Neutrophil (primary cell): Measurements from ENCODE around the gene NMUR2.

Source experiments
- H3K27ac ChIP-seq: fragments of 200-600 bp; sonication (generic); 2 replicates; pipeline ENCODE4 v1.5.1; 2016; ENCODE audit warnings: mild to moderate bottlenecking, moderate library complexity
- H3K27me3 ChIP-seq: fragments of 200-600 bp; sonication (generic); 2 replicates; pipeline ENCODE4 v1.6.0; 2016; ENCODE audit warnings: mild to moderate bottlenecking
- H3K36me3 ChIP-seq: fragments of 200-600 bp; sonication (generic); 2 replicates; pipeline ENCODE4 v1.5.1; 2017
- H3K4me1 ChIP-seq, 2 experiments: fragments of 200-600 bp in 1 of 2; sonication (generic) in 1 of 2; 1 replicate in 1 of 2; 2 replicates in 1 of 2; pipeline versions ENCODE4 v1.5.1 to v1.6.1; 2013 to 2016; ENCODE audit warnings: low read depth in 1 of 2, low read length in 1 of 2, mild to moderate bottlenecking in 1 of 2, moderate library complexity in 1 of 2; ENCODE audit not compliant: control insufficient read depth in 1 of 2, insufficient read depth in 1 of 2
- H3K4me3 ChIP-seq, 2 experiments: fragments of 200-600 bp in 1 of 2; sonication (generic) in 1 of 2; 1 replicate in 1 of 2; 2 replicates in 1 of 2; pipeline ENCODE4 v1.5.1; 2013 to 2016; ENCODE audit warnings: low read depth in 1 of 2, low read length in 1 of 2, mild to moderate bottlenecking in 1 of 2, moderate library complexity in 1 of 2
- H3K9me3 ChIP-seq: fragments of 200-600 bp; sonication (generic); 2 replicates; pipeline ENCODE4 v1.5.1; 2016
- CTCF ChIP-seq: fragments of 200-600 bp; sonication (generic); IDR thresholded peaks from 2 replicates; pipeline ENCODE4 v1.5.1; 2016; ENCODE audit warnings: antibody characterized with exemption

NMUR2 gene

GRCh38 chr5:152374711-152375275 is 30.3 kb downstream of the NMUR2 start:
- TF ChIP-seq CTCF = no peak
- Histone ChIP-seq H3K4me3 (no peak overlapping the region), H3K4me1 (no peaks in the 10 kb centered on the region), H3K27ac (no peak overlapping the region), H3K9me3 (no peaks in the 10 kb centered on the region), H3K27me3 (no peaks in the 10 kb centered on the region), H3K36me3 (no peaks in the 10 kb centered on the region)

- no peaks in the 10 kb centered on the region for H3K27me3 ChIP-seq
- H3K9me3 ChIP-seq = no peaks in the 10 kb centered on the region
- TF ChIP-seq CTCF = no peak
- H3K36me3 ChIP-seq = no peaks in the 10 kb centered on the region
- no peak overlapping the region for H3K4me3 ChIP-seq
- no peak overlapping the region for H3K27ac ChIP-seq
- H3K4me1 ChIP-seq = no peaks in the 10 kb centered on the region
These were observed 32.2 kb downstream of the NMUR2 start for GRCh38 chr5:152372875-152373274.

GRCh38 chr5:152369298-152369697 is 35.8 kb downstream of the NMUR2 start:
- H3K27me3 ChIP-seq = no peaks in the 10 kb centered on the region
- H3K27ac ChIP-seq = no peak overlapping the region
- no peaks in the 10 kb centered on the region for H3K36me3 ChIP-seq
- H3K4me1 ChIP-seq = no peaks in the 10 kb centered on the region
- H3K9me3 ChIP-seq = no peaks in the 10 kb centered on the region
- H3K4me3 ChIP-seq = no peak overlapping the region
- no peak for TF ChIP-seq CTCF

GRCh38 chr5:152367554-152367953 is 37.5 kb downstream of the NMUR2 start:
- no peaks in the 10 kb centered on the region for H3K27me3 ChIP-seq

GRCh38 chr5:152366716-152367115 is 38.4 kb downstream of the NMUR2 start:
- no peaks in the 10 kb centered on the region for H3K9me3 ChIP-seq
- H3K36me3 ChIP-seq = no peaks in the 10 kb centered on the region
- H3K27ac ChIP-seq = no peak overlapping the region
- no peaks in the 10 kb centered on the region for H3K27me3 ChIP-seq
- H3K4me3 ChIP-seq = no peak overlapping the region
- TF ChIP-seq CTCF = no peak
- no peaks in the 10 kb centered on the region for H3K4me1 ChIP-seq

More at GRCh38 chr5:152367554-152367953, 37.5 kb downstream of the NMUR2 start:
- TF ChIP-seq CTCF = no peak
- H3K4me3 ChIP-seq = no peak overlapping the region
- H3K36me3 ChIP-seq = no peaks in the 10 kb centered on the region
- no peak overlapping the region for H3K27ac ChIP-seq
- no peaks in the 10 kb centered on the region for H3K9me3 ChIP-seq
- no peaks in the 10 kb centered on the region for H3K4me1 ChIP-seq

- Histone ChIP-seq H3K9me3 (no peaks in the 10 kb centered on the region), H3K4me1 (no peaks in the 10 kb centered on the region), H3K27me3 (no peaks in the 10 kb centered on the region), H3K36me3 (no peaks in the 10 kb centered on the region), H3K27ac (no peak overlapping the region), H3K4me3 (no peak overlapping the region)
- no peak for TF ChIP-seq CTCF
These were observed 40.2 kb downstream of the NMUR2 start for GRCh38 chr5:152364899-152365298.
